GM12878 (cell line): Measurements from ENCODE around the gene FIGNL2.

Experiments
- CREB1 ChIP-seq: IDR thresholded peaks from 2 replicates; pipeline ENCODE4 v1.6.1; 2012; ENCODE audit warnings: low read depth, mild to moderate bottlenecking, inconsistent platforms
- GABPA ChIP-seq: IDR thresholded peaks from 2 replicates; pipeline ENCODE4 v1.6.1; 2014; ENCODE audit warnings: antibody characterized with exemption, low read depth, mild to moderate bottlenecking, inconsistent platforms
- MYC ChIP-seq: IDR thresholded peaks from 2 replicates; pipeline ENCODE4 v1.6.1; 2011; ENCODE audit warnings: mild to moderate bottlenecking, low read length, moderate library complexity, inconsistent platforms; ENCODE audit not compliant: insufficient read depth, insufficient replicate concordance, insufficient read length, severe bottlenecking
- RAD21 ChIP-seq: IDR thresholded peaks from 2 replicates; pipeline ENCODE4 v1.6.1; 2011; ENCODE audit warnings: mild to moderate bottlenecking, low read depth, low read length, moderate library complexity; ENCODE audit not compliant: insufficient read depth
- TAF1 ChIP-seq: IDR thresholded peaks from 2 replicates; pipeline ENCODE4 v1.6.1; 2011; ENCODE audit warnings: mild to moderate bottlenecking, low read depth, low read length, borderline replicate concordance
- TCF3 ChIP-seq: IDR thresholded peaks from 2 replicates; pipeline ENCODE4 v1.6.1; 2012; ENCODE audit warnings: low read depth, mild to moderate bottlenecking, low read length, borderline replicate concordance; ENCODE audit not compliant: insufficient read depth
- YY1 ChIP-seq: IDR thresholded peaks from 2 replicates; pipeline ENCODE4 v1.6.1; 2011; ENCODE audit warnings: low read depth, mild to moderate bottlenecking, low read length
- TF ChIP-seq, protein P1 (sequence below): IDR thresholded peaks from 2 replicates; pipeline ENCODE4 v1.6.1; 2011; ENCODE audit warnings: low read depth, low read length, improper control_type of control experiment, borderline replicate concordance
- TF ChIP-seq, protein P2 (sequence below), 3 experiments: IDR thresholded peaks in 2 of 3; conservative IDR thresholded peaks in 1 of 3; 2 replicates each; pipeline ENCODE4 v1.5.1; 2011; ENCODE audit warnings: low read depth in 3 of 3, low read length in 3 of 3, mild to moderate bottlenecking in 3 of 3, control low read depth in 2 of 3, moderate library complexity in 2 of 3, inconsistent platforms in 1 of 3, mixed read lengths in 1 of 3; ENCODE audit not compliant: control insufficient read depth in 2 of 3, insufficient read depth in 1 of 3; ENCODE audit errors: extremely low read depth in 1 of 3
- TF ChIP-seq, protein P3 (sequence below): fragments of 450-650 bp; IDR thresholded peaks from 2 replicates; pipeline ENCODE4 v1.6.1; 2018; ENCODE audit warnings: mild to moderate bottlenecking, low read depth, moderate library complexity; ENCODE audit not compliant: partially characterized antibody

DNA sequence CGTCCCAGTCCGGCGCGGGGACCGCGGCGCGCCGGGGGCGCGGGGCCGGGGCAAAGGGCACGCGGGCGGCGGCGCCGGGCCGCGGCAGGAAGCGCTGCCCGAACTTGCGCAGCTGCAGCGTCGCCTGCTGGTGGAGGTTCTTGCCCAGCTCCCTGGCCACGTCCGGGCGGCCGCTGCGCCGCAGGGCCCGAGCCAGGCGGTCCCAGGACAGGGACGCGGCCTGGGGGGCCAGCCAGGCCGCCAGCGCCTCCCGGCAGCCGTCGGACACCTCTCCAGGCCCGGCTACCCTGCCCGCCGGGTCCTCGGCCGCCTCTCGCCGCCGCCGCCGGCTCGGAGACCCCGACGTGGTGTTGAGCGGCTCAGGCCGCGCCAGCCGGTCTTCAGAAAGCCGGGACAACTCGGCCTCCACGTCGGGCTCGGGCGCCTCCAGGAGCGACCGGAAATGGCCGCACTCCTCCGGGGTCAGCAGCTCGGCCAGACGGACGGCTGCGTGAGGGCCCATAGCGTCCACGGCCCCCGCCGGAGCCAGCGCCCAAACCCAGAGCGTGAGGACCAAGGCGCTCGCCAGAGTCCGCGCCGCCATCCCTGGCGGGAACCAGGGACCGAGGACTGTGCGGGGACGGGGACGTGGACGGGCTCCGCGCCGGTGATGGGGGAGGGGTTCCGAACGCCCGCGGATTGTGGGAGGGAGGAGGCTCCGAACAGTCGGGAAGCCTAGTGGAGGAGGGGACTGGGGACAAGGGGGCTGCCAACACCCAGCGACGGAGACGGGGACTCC, 34.0 kb downstream of the FIGNL2 start:
- TF ChIP-seq RAD21 (0 out of 2 replicates have a peak, but pooled peaks have one; percentile 10), TAF1 (no peak), YY1 (no peak), TCF3 (no peak), GABPA (no peak), MYC (no peak), CREB1 (no peak)
- TF ChIP-seq, protein P1, sequence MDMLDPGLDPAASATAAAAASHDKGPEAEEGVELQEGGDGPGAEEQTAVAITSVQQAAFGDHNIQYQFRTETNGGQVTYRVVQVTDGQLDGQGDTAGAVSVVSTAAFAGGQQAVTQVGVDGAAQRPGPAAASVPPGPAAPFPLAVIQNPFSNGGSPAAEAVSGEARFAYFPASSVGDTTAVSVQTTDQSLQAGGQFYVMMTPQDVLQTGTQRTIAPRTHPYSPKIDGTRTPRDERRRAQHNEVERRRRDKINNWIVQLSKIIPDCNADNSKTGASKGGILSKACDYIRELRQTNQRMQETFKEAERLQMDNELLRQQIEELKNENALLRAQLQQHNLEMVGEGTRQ: no peak
- TF ChIP-seq, protein P2, sequence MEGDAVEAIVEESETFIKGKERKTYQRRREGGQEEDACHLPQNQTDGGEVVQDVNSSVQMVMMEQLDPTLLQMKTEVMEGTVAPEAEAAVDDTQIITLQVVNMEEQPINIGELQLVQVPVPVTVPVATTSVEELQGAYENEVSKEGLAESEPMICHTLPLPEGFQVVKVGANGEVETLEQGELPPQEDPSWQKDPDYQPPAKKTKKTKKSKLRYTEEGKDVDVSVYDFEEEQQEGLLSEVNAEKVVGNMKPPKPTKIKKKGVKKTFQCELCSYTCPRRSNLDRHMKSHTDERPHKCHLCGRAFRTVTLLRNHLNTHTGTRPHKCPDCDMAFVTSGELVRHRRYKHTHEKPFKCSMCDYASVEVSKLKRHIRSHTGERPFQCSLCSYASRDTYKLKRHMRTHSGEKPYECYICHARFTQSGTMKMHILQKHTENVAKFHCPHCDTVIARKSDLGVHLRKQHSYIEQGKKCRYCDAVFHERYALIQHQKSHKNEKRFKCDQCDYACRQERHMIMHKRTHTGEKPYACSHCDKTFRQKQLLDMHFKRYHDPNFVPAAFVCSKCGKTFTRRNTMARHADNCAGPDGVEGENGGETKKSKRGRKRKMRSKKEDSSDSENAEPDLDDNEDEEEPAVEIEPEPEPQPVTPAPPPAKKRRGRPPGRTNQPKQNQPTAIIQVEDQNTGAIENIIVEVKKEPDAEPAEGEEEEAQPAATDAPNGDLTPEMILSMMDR (IDR thresholded peaks at IDR 0.05 in 2 of 3, conservative IDR thresholded peaks at IDR 0.05 in 1 of 3; ENCODE audit: control insufficient read depth in 2 of 3, extremely low read depth in 1 of 3, insufficient read depth in 1 of 3, low read depth in 3 of 3, low read length in 3 of 3): peak; percentile 19 to 33 (median 29); a peak in 2 of 6 replicates
- TF ChIP-seq, protein P3, sequence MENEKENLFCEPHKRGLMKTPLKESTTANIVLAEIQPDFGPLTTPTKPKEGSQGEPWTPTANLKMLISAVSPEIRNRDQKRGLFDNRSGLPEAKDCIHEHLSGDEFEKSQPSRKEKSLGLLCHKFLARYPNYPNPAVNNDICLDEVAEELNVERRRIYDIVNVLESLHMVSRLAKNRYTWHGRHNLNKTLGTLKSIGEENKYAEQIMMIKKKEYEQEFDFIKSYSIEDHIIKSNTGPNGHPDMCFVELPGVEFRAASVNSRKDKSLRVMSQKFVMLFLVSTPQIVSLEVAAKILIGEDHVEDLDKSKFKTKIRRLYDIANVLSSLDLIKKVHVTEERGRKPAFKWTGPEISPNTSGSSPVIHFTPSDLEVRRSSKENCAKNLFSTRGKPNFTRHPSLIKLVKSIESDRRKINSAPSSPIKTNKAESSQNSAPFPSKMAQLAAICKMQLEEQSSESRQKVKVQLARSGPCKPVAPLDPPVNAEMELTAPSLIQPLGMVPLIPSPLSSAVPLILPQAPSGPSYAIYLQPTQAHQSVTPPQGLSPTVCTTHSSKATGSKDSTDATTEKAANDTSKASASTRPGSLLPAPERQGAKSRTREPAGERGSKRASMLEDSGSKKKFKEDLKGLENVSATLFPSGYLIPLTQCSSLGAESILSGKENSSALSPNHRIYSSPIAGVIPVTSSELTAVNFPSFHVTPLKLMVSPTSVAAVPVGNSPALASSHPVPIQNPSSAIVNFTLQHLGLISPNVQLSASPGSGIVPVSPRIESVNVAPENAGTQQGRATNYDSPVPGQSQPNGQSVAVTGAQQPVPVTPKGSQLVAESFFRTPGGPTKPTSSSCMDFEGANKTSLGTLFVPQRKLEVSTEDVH: no peak
